Fibroblast of skin of left biceps (primary cell): Measurements from ENCODE around the gene LPAR2.
A peak's percentile ranks its signal among the peaks of the same experiment; 100 is the strongest.

ENCODE experiments used
- DNase-seq, 2 experiments: peaks; one replicate each; pipeline ENCODE4 v3.0.0-alpha.2; 2013; ENCODE audit warnings: low read depth in 2 of 2

Gene LPAR2

GRCh38 chr19:19597809-19598306 lies 30.2 kb downstream of the LPAR2 start:
- DNase-seq = no peak

DNA sequence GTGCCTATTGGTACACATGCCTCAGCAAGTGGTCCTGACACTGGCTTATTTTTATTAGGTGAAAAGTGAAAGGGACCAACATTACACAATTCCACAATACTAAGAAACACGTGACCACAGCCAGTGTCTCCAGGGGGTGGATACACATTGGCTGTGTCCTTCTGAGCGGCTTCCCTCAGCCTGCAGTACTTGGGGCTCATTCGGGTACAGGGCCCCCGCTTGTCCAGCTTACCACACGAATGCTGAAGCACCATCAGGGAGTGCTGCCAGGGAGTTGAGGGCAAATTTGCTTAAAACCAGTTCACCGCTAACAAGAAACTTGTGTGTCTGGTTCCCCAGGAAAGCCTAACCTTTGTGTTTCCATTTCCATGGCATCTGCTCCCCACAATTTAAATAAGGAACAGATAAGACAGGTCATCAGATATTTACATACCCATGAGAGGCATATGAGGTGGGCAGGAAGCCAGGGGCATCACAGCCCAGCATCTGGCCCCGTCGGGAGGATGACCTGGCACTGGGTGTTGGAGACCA lies 32.8 kb downstream of the LPAR2 start:
- DNase-seq = no peak

DNA sequence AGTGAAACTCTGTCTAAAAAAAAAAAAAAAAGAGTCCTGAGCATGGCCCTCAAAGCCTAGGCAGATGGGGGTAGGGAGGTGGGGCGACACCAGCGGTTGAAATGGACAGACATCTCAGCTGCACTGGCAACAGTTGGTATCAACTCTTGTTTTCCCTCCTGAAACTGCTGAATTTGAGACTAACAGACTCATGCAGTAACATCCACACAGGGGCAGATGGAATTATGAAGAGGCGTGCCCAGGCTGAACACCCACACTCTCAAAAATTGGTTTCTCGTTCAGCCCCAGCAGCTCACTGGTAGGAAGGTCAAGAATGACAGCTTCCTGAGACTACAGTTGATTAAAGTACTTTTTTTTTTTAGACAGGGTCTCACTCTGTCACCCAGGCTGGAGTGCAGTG lies 33.6 kb downstream of the LPAR2 start:
- DNase-seq = no peak

DNA sequence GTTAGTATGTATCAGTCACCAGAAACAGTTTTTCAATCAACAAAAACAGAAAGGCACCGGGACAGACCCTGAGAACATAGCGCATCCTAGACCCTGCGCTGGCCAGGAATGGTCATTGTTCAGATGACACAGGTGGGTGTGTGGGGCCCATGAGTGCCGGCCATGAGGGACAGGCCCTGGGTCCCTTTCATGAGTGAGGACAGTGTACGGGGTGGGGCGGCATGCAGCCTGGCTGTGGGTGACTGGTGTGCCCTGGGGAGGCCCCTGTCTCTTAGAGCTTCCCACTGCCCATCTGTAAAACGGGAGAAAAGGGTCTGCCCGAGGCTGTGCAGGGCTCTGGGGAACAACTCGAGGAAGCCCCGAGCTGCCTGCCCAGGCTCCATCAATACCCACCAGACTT lies 35.3 kb downstream of the LPAR2 start:
- no peak for DNase-seq

- peak; percentile 91 to 92 for DNase-seq
Measured at GRCh38 chr19:19591133-19591825, 36.7 kb downstream of the LPAR2 start.

- DNase-seq = no peak
Measured at GRCh38 chr19:19588546-19588945, 39.5 kb downstream of the LPAR2 start.

DNA sequence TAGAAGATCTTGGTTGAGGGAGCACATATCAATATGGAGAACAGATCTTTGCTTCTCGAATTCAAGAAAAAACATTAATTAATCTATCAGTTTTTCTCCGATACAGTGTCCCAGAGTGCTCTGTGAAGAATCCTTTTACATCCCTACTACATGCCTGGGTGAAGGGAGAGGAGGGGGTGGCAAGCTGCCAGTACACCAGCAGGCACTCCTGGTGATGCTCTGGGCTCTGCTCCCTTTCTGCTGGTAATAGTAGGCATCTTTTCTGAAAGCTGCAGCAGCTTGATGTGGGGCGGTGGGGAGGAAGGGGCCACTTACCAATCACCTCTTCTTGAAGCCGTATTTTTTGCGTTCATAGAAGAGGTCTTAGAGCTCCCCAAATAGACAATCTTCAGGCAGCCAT lies 40.2 kb downstream of the LPAR2 start:
- no peak for DNase-seq

- no peak for DNase-seq
Measured at GRCh38 chr19:19584356-19584755, 43.7 kb downstream of the LPAR2 start.

DNA sequence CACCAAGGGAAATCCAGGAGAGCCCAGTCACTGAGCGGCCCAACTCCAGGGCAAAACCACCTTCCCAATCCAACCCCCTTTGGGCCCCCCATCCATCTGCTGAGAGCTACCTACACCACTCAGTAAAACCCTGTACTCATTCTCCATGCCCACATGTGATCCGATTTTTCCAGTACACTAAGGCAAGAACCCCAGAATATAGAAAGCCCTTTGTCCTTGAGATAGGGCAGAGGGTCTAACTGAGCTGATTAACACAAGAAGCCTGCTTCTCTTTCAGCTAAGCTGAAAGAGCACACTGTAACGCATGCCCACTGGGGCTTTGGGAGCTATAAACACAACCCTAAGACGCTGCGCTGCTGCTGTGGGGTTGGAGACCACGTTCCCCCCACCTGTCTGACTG lies 45.5 kb downstream of the LPAR2 start:
- DNase-seq = no peak

DNA sequence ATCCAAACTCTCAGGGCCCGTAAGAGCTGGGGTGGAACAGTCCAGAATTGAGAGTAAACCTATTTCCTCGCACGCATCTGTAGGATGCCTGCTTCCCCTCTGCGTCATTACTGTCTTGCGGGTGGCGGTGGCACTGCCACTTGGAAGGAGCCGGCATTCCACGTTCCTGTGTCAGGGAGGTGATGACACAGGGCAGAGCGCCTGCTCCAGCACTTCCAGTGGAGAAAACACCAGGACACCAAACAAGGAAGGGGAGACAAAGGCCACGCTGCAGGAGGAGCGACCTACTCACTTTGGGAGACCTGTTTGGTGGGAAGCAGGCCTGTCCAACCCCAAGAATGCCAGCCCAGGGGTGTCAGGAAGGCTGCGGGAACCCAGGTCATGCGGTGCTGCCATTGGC lies 46.6 kb downstream of the LPAR2 start:
- DNase-seq = no peak

- DNase-seq = no peak
Measured at GRCh38 chr19:19580418-19580817, 47.6 kb downstream of the LPAR2 start.

GRCh38 chr19:19579533-19580361 lies 48.3 kb downstream of the LPAR2 start:
- DNase-seq = no peak

- no peak for DNase-seq
Measured at GRCh38 chr19:19578252-19578651, 49.8 kb downstream of the LPAR2 start.

DNA sequence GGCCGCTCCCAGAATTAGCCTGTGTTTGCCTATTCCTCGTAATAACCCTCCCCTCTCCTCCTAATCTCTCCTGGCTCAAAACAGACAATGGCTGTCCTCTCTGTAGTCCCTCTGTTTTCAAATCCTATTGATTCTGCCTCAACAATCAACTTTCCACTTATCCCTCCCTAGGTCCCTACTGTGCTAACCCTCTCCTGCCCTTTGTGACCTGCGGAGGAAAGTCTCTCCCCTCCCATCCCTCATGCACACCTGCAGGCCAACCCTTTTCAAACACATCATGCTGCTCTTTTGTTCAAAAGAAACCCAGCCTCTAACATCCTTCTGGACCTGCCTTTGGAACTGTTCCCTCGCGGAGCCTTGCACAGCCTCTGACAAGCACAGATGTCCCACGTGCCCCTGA lies 52.6 kb downstream of the LPAR2 start:
- DNase-seq = no peak
